NB4 (cell line): Measurements from ENCODE around the gene SHLD1.

Experiments used
- MYC ChIP-seq: IDR thresholded peaks from 2 replicates; pipeline ENCODE4 v1.6.1; 2011; ENCODE audit warnings: low read depth, low read length
- POLR2A ChIP-seq: IDR thresholded peaks from 2 replicates; pipeline ENCODE4 v1.6.1; 2011; ENCODE audit warnings: mild to moderate bottlenecking; ENCODE audit not compliant: insufficient read length; ENCODE audit errors: extremely low read depth
- TF ChIP-seq, protein P1 (sequence below): IDR thresholded peaks from one replicate; pipeline ENCODE4 v1.5.1; 2012; ENCODE audit warnings: low read depth, low read length
- TF ChIP-seq, protein P2 (sequence below): IDR thresholded peaks from 2 replicates; pipeline ENCODE4 v1.6.1; 2011; ENCODE audit warnings: low read depth, low read length

DNA sequence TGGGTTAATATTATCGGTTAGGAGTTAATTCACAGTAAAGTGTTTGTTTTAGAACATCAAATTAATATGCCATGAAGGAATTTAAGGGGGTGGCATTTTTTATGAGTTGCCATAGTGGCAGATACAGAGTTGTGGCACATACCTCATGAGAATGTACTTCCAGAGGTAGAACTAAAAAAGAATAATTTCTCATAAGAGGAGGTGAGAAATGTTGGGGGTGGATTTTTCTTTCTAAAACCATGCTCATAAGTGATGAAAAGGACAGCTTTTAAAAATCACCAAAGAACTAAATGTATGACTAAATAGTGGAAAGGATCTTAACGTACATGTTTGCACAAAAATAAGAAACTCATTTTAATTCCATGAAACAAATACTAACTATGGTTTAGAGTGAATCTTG is 58.7 kb downstream of the SHLD1 start:
- TF ChIP-seq, protein P1, sequence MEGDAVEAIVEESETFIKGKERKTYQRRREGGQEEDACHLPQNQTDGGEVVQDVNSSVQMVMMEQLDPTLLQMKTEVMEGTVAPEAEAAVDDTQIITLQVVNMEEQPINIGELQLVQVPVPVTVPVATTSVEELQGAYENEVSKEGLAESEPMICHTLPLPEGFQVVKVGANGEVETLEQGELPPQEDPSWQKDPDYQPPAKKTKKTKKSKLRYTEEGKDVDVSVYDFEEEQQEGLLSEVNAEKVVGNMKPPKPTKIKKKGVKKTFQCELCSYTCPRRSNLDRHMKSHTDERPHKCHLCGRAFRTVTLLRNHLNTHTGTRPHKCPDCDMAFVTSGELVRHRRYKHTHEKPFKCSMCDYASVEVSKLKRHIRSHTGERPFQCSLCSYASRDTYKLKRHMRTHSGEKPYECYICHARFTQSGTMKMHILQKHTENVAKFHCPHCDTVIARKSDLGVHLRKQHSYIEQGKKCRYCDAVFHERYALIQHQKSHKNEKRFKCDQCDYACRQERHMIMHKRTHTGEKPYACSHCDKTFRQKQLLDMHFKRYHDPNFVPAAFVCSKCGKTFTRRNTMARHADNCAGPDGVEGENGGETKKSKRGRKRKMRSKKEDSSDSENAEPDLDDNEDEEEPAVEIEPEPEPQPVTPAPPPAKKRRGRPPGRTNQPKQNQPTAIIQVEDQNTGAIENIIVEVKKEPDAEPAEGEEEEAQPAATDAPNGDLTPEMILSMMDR: no peak
- TF ChIP-seq POLR2A: no peak
- TF ChIP-seq, protein P2, sequence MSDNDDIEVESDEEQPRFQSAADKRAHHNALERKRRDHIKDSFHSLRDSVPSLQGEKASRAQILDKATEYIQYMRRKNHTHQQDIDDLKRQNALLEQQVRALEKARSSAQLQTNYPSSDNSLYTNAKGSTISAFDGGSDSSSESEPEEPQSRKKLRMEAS: no peak
- no peak for TF ChIP-seq MYC
